ENCODE data around the gene OASL. TPM values are rescaled to one million over a fixed set of nuclear protein-coding genes. Genes with fewer than 3 reads are reported as not detected.

Gene OASL
- 0.24 and 0.37 TPM in 2 replicates for total RNA-seq

GRCh38 chr12:121038861-121039668 lies at the start of gene OASL:
TSS of gene OASL (minus strand) at chr12:121039246. CDS start at chr12:121038971, 275 bp downstream.

GRCh38 chr12:121015825-121016766 lies 22.9 kb downstream of the OASL start, which contains the start of gene C12orf43:
TSS of gene C12orf43 (minus strand) at chr12:121016487. CDS start at chr12:121016474, 13 bp downstream.

GRCh38 chr12:120978296-120979219 lies 60.5 kb downstream of the OASL start, which contains the start of gene HNF1A:
TSS of gene HNF1A (plus strand) at chr12:120978543. CDS start at chr12:120978769, 226 bp downstream.

Other genes starting within 250 kb of the OASL start
- 13.6 and 14.2 TPM in 2 replicates for gene SPPL3, start 134.9 kb downstream of the OASL start, total RNA-seq
- not detected in 2 replicates for gene HNF1A, start 60.7 kb downstream of the OASL start, total RNA-seq
- 5.9 and 12.1 TPM in 2 replicates for gene C12orf43, start 22.8 kb downstream of the OASL start, total RNA-seq
- not detected in 2 replicates for gene P2RX7, start 93.6 kb upstream of the OASL start, total RNA-seq
- 11.0 and 14.4 TPM in 2 replicates for gene P2RX4, start 170.9 kb upstream of the OASL start, total RNA-seq

All from cardiac ventricle fibroblast (primary cell).